NCI-H1417 treated with DMSO at 0.1 percent for 48 hours (cell line): ENCODE results near the gene TRIM44.
"Not testable (repeated sequence)": the region's sequence is repeated elsewhere in the genome, so short reads cannot be mapped to it uniquely, and the experiment has no call there.

Source experiments
- DNase-seq: peaks from one replicate; lab custom pipeline; 2025; lab: John Stamatoyannopoulos, UW

TRIM44 gene

GRCh38 chr11:35855671-35856070 is 193.1 kb downstream of the TRIM44 start:
- no peak for DNase-seq

- no peak for DNase-seq
Measured at GRCh38 chr11:35856259-35856658, 193.7 kb downstream of the TRIM44 start.

- no peak for DNase-seq
Measured at GRCh38 chr11:35856756-35857155, 194.2 kb downstream of the TRIM44 start.

- DNase-seq = no peak
Measured at GRCh38 chr11:35857922-35858321, 195.3 kb downstream of the TRIM44 start.

- DNase-seq = no peak
Measured at GRCh38 chr11:35859301-35859700, 196.7 kb downstream of the TRIM44 start.

GRCh38 chr11:35860194-35860593 is 197.6 kb downstream of the TRIM44 start:
- not testable (repeated sequence) for DNase-seq

GRCh38 chr11:35861191-35861590 is 198.6 kb downstream of the TRIM44 start:
- DNase-seq = no peak

- no peak for DNase-seq
Measured at GRCh38 chr11:35862666-35863065, 200.1 kb downstream of the TRIM44 start.

GRCh38 chr11:35864131-35864530 is 201.6 kb downstream of the TRIM44 start:
- DNase-seq = no peak

- no peak for DNase-seq
Measured at GRCh38 chr11:35866601-35867000, 204.0 kb downstream of the TRIM44 start.
